CMK (cell line): ENCODE results near the gene LILRB3.
"Not testable (repeated sequence)": the region's sequence is repeated elsewhere in the genome, so short reads cannot be mapped to it uniquely, and the experiment has no call there.

Source experiments
- DNase-seq: peaks from one replicate; pipeline ENCODE4 v3.0.0-alpha.2; 2010; ENCODE audit warnings: low read depth

The LILRB3 gene

DNA sequence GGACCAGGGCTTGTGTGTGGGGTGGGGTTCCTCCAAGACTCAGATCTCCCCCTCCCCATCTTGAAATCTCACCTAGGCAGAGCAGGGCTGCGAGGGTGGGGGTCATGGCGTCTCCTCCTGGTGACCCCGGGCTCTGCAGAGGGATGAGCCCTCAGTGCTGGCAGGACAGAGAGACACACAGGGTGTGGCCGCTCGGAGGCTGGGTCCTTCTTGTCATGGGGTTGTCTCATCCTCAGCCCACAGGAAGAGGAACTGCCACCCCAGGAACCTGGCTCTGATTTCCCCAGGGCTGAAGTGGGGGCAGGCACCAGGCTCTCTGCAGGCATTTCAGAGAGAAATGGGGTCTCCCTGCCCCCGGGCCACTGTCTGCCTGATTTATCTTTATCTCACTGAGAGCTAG, 19.8 kb upstream of the LILRB3 start, which contains the start of gene LILRA6:
TSS of gene LILRA6 (minus strand) at position 145 of the 400 bp plus-strand sequence.
- not testable (repeated sequence) for DNase-seq

DNA sequence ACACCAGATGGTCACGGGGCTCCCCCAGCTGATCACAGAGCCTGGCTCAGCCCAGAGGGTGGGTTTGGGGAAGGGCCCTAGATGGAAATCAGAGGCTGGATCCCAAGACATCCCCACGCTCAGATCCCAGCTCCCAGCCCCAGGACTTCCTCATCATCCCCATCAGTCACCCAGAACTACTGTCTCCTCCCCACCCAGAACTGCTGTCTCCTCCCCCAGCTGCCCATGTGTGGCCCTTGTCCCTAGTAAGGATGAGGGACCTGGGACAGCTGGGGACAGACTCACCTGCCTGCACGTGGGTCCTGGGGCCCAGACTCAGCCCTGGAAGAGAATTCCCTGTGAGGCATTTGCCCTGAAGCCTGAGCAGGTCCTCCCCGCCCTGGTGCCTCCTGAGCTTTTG, 19.4 kb upstream of the LILRB3 start:
- DNase-seq, result not testable (repeated sequence)

DNA sequence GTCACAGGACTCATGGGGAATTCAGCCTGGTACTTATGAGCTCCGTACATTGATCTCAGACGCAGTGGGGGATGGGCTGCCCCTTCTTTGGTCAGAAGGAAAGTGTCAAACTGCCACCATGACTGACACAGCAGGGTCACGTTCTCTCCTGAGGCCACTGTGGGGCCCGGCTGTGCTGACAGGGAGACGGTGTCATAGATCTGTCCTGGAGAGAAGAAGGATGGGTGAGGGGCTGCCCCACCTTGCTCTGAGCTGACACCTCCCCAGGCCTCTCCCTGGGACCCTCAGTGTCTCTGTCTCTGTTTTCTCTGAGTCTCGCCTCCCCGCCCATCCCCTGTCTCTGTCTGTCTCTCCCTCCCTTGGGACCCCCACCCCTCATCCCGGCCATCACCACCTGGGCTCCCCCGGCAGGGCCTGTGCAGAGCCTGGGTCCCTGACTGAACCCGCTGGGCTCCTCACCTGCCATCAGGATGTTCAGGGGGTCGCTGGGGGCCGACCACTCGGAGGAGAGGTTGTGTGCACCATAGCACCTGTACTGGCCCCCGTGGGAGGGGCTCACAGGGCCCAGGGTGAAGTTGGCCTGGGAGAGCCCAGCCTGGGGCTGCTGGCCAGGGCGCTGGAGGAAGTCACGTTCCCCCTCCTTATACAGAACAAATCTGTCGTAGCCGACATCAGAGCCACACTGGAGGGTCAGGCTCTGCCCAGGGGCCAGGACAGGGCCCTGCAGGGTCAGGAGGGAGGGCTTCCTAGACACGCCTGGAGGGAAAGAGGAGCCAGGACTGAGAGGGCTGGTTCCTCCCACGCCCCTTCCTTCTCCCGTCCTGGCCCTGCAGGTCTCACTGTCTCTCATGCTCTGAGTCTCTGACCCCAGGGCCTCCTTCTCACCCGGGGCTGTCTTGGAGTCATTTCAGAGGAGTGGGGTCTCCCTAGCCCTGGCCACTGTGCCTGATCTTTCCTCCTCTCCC, 17.8 kb upstream of the LILRB3 start:
- not testable (repeated sequence) for DNase-seq

DNA sequence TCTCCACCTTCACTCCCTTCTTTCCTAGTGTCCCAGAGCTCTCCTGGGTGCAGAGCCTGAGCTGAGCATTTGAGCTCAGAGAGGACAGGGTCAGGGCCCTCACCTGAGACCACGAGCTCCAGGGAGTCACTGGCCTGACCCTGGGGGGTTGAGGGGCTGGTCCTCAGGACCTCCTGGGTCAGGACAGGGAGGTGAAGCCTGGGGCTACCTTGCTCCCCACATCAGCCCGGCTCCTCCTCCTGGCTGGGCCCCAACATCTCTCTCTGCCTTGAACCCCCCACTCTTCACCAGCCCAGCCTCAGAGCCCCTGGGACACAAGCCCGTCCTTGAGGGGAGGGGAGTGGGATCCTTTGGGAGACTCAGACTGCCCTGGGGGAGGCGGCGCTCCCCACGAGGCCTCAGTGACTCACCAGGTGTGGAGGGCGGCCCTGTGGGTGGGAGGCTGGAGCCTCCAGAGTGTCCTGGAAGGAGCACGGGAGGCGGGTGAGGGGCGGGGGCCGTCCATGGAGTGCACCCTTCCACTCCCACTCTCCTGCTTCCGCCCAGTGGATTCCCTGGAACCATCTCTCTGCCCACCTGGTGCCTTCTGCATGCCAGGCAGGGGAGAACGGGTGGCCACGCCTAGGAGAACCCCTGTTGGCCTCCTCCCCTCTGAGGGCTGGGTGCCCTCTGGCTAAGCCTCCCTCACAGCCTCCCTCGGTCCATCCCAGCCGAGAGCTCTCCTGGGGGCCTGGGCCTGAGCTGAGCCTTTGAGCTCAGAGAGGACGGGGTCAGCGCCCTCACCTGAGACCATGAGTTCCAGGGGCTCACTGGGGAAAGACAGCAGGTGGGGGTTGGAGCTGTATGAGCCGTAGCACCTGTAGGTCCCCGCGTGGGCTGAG, 16.9 kb upstream of the LILRB3 start:
- DNase-seq, result not testable (repeated sequence)

DNA sequence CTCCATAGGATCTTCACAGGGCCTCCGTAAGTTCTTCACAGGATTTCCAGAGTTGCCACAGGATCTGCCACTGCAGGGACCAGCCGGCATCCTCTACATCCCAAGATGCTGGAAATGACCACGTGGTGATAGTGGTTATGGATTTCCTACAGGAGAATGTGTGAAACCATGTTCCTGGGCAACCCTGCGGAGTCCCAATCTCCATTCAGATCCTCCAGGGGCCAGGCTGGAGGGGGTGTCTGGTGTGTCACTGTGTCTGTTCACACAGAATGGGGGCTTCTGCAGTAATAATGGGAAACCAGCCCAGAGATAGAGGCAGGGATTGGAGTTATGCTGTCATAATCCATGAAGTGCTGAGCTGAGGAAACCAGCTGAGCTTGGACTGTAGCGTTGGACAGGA, 11.1 kb upstream of the LILRB3 start:
- DNase-seq, result no peak

DNA sequence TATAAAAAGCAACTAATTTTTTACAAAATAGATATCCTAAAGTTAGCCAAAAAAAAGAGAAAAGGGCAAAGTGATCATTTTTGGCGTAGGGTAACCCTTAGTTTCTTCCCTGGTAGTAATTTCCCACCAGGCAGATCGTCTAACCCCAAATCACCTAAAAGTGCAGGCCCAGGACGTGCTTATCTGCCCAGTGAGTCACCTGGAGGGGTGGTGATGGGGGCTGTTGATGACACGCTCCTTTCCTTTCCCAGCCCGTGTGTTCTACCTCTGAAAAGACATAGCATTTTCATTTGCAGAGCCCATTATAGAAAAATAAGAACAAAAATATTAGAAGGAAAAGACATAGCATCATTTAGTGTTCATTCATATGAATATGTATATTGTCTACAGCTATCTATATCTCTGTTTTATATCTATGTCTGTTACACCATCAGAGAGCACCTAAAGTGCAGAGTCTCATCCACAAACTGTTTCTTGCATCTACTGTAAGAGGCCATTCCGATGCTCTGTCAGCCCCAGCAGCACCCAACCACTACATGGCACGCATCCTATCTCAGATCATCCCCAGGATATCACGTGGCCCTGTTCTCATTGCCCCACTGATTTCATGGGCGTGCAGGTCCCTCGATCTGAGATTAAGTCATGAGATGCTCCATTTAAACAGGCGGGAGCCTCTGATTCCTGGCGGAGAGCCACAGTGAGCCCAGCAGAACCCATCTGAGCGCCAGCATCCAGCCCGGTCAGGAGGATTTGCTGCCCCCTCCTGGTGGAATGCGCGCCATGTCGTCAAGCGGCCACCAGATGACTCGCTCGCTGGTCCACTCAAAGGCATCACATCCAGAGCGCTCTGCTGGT, 8.5 kb upstream of the LILRB3 start:
- peak; percentile 63 for DNase-seq

GRCh38 chr19:54230031-54230430, 7.2 kb upstream of the LILRB3 start:
- DNase-seq, result no peak

DNA sequence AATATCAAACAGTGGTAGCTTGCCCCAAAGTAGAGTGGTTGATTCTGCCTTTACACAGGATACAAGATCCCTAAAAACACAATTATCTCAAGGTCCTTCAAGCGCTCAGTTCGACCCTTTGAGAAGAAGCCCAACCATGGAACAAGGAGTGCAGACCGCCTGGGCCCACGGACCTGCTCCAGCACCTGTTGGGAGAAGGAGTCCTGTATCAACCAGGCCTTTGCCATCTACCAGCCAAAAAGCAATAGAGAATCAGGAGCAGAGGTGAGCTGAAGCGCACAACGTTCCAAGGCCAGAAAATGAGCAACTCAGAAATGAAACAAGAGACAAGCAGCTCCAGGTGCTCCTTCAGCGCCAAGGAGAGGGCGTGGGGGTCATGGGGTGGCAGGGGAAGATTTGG, 6.3 kb upstream of the LILRB3 start:
- no peak for DNase-seq

GRCh38 chr19:54224619-54225018, 1.8 kb upstream of the LILRB3 start:
- DNase-seq, result not testable (repeated sequence)

DNA sequence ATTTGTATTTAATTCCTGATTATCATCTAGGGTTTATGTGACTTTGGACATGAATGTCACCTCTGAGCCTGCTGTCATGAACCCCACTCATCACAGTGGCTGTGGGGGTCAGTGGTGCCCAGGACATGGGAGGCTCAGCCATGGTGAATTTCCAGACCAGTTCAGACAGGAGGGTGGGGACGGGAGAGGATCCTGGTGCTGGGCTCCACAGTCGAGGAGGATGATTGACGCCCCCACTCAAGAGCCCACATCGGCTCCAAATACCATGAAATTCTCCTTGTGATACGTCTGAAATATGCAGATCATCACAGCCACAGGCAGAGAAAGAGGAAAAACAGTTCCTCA, 1.1 kb upstream of the LILRB3 start:
- not testable (repeated sequence) for DNase-seq

- DNase-seq, result not testable (repeated sequence)
These were observed 600 bp upstream of the LILRB3 start for GRCh38 chr19:54223277-54223936.

GRCh38 chr19:54221947-54222346, 860 bp downstream of the LILRB3 start:
- not testable (repeated sequence) for DNase-seq

DNA sequence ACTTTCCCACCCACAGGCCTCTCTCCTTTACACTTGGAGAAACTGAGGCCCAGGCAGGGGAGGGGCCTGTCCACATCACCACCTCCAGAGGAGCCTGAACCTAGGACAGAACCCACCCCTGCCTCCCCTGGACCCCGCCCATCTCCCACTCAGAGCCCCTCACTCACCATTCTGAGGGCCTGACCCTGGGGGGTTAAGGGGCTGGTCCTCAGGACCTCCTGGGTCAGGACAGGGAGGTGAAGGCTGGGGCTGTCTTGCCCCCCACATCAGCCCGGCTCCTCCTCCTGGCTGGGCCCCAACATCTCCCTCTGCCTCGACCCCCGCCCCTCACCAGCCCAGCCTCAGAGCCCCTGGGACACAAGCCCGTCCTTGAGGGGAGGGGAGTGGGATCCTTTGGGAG, 3.1 kb downstream of the LILRB3 start:
- not testable (repeated sequence) for DNase-seq

DNA sequence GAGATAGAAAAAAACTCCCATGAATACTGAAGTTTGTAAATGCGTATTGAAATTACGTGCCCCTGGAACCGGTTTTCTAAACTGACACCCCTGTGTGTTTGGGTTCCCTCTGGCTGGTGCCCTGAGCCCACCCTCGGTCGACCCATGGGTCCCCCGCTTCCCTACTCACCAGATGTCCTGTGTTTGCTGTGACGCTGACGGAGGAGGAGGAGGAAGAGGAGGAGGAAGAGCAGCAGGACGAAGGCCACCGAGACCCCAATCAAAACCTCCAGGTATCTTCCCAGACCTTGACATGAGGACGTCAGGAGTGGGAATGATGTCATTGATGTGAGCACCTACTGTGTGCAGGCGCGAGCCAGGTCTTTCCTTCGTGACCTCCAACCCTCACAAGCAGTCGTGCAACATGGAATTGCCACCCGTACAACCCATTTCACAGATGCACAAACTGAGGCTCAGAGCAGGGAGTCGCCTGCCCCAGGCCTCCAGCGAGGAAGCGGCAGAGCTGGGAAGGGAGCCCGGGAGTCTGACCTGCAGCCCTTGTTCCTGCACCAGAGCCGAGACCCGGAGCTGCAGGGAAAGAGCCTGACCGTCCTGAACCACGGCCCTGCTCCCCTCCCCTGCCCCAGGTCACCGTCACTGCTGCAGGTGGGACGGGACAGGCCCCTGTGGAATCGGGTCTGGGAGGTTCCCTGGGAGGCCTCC, 3.7 kb downstream of the LILRB3 start:
- no peak for DNase-seq

DNA sequence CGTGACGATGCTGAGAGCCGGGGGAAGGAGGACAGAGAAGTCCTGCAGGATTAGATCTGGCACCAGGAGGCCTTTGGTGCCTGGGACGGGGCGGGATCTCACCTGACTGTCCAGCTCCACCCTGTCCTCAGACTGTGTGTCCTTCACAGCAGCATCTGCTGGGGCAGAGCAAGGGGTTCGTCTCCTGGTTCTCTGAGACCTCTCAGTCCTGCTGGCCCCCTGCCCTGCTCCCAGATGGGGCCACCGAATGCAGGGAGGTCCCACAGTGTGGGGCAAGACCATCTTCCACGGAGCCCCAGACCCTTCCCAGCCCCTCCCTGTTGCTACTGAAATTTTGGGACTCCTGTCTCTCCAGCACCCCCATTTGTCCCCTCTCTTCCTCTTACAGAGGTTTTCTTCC, 4.5 kb downstream of the LILRB3 start:
- no peak for DNase-seq

DNA sequence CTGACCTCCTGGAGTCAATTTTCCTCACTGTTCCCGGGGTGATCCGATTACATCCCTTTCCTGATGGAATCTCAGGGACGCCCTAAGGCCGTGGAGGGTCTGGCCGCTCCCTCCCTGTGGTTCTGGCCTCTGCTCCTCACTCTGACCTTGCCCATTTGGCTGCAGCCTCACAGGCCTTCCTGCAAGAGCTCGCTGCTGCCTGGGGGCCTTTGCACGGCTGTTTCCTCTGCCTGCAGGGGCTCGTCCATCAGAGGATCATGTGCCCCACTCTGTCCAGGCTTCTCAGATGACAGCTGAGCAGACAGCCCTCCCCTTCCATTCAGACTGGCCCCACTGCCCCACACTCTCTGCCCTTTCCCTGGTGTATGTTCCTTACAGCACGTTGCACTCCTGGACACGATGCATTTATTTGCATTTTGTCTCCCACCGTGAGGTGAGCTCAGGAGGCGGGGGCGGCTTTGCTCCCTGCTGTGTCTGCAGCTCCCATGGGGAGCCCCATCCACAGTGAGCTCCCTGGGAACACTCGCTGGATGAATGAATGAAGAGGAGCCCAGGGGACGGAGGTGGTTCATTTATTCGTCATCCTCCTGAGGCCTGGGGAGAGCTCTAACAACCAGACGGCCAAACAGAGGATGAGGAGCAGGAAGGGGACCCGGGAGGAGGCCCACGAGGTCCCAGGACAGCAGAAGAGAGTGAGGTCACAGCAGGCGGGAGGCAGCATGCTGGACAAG, 5.1 kb downstream of the LILRB3 start:
- DNase-seq, result not testable (repeated sequence)

- DNase-seq, result no peak
These were observed 5.9 kb downstream of the LILRB3 start for GRCh38 chr19:54216869-54217268.

DNA sequence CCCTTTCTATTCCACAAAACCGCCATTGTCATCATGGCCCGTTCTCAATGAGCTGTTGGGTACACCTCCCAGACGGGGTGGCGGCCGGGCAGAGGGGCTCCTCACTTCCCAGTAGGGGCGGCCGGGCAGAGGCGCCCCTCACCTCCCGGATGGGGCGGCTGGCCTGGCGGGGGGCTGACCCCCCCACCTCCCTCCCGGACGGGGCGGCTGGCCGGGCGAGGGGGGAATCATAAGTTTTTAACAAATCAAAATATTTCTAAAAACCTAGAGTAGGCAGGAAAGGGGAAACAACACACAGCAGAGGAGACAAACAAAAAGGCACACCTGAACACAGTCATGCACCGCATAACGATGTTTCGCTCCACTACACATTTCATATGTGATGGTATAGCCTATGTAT, 8.1 kb downstream of the LILRB3 start:
- DNase-seq, result not testable (repeated sequence)

DNA sequence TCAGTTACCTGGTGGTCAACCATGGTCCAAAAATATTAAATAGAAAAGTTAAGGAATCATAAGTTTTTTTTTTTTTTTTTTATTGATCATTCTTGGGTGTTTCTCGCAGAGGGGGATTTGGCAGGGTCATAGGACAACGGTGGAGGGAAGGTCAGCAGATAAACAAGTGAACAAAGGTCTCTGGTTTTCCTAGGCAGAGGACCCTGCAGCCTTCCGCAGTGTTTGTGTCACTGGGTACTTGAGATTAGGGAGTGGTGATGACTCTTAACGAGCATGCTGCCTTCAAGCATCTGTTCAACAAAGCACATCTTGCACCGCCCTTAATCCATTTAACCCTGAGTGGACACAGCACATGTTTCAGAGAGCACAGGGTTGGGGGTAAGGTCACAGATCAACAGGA, 8.6 kb downstream of the LILRB3 start:
- DNase-seq, result not testable (repeated sequence)

- no peak for DNase-seq
These were observed 11.6 kb downstream of the LILRB3 start for GRCh38 chr19:54211235-54211634.
